ENCODE data around the gene IL21.
A peak's percentile ranks its signal among the peaks of the same experiment; 100 is the strongest.
"Not testable (repeated sequence)": the region's sequence is repeated elsewhere in the genome, so short reads cannot be mapped to it uniquely, and the experiment has no call there.

Gene IL21

GRCh38 chr4:122577808-122578781 is 42.8 kb downstream of the IL21 start:
- Mint-ChIP-seq H3K4me3 (no peak overlapping the region), H3K27me3 (peaks cover 31 to 44% of the 10 kb centered on the region in 2 donors), H3K36me3 (no peaks in the 10 kb centered on the region), H3K9me3 (no peaks in the 10 kb centered on the region), H3K27ac (no peak overlapping the region), H3K4me1 (peaks cover 0 to 6% of the 10 kb centered on the region in 2 donors)
- ATAC-seq (replicated peaks) (peak; percentile 65 to 72), DNase-seq (peak; percentile 5)

- H3K36me3 Mint-ChIP-seq: no peaks in the 10 kb centered on the region
- no peak for ATAC-seq (replicated peaks)
- H3K27ac Mint-ChIP-seq: no peak overlapping the region
- peaks cover 0 to 6% of the 10 kb centered on the region in 2 donors for H3K4me1 Mint-ChIP-seq
- H3K27me3 Mint-ChIP-seq: peaks cover 27 to 35% of the 10 kb centered on the region in 2 donors
- no peaks in the 10 kb centered on the region for H3K9me3 Mint-ChIP-seq
- DNase-seq: no peak
- H3K4me3 Mint-ChIP-seq: no peak overlapping the region
Measured at GRCh38 chr4:122577189-122577553, 43.7 kb downstream of the IL21 start.

- Mint-ChIP-seq H3K4me1 (peaks cover 0 to 6% of the 10 kb centered on the region in 2 donors), H3K36me3 (no peaks in the 10 kb centered on the region), H3K27me3 (peaks cover 27 to 34% of the 10 kb centered on the region in 2 donors), H3K27ac (no peak overlapping the region), H3K9me3 (no peaks in the 10 kb centered on the region), H3K4me3 (no peak overlapping the region)
- no peak for DNase-seq
- peak; percentile 55 to 57 for ATAC-seq (replicated peaks)
Measured at GRCh38 chr4:122576261-122577188, 44.3 kb downstream of the IL21 start.

- H3K27me3 Mint-ChIP-seq: peaks cover 23 to 38% of the 10 kb centered on the region in 2 donors
- ATAC-seq (replicated peaks); H3K9me3 Mint-ChIP-seq: not testable (repeated sequence)
Measured at GRCh38 chr4:122574347-122574746, 46.5 kb downstream of the IL21 start.

GRCh38 chr4:122562449-122562848 is 58.4 kb downstream of the IL21 start:
- ATAC-seq (replicated peaks): no peak
- no peaks in the 10 kb centered on the region for H3K27me3 Mint-ChIP-seq

More at GRCh38 chr4:122574347-122574746, 46.5 kb downstream of the IL21 start:
- not testable (repeated sequence) for DNase-seq, H3K4me3 Mint-ChIP-seq, H3K36me3 Mint-ChIP-seq, H3K27ac Mint-ChIP-seq, H3K4me1 Mint-ChIP-seq

More at GRCh38 chr4:122562449-122562848, 58.4 kb downstream of the IL21 start:
- no peak for DNase-seq
- H3K36me3 Mint-ChIP-seq: no peaks in the 10 kb centered on the region
- no peaks in the 10 kb centered on the region for H3K4me1 Mint-ChIP-seq
- H3K9me3 Mint-ChIP-seq: peaks cover 6 to 8% of the 10 kb centered on the region in 2 donors
- H3K4me3 Mint-ChIP-seq: no peak overlapping the region
- H3K27ac Mint-ChIP-seq: no peak overlapping the region

Measured in stimulated activated naive B cell treated with anti-CD40 and anti-IgM and Interleukin-4, amounts not matched to agents 10 μg/mL and 1 μg/mL and 100 μg/mL, for 72 hours (primary cell).